Measurements from ENCODE around the gene CPNE7. TPM values are rescaled to one million over a fixed set of nuclear protein-coding genes. Genes with fewer than 3 reads are reported as not detected.

Gene CPNE7
- total RNA-seq, 2 experiments from 2014 or later = 3.9 to 4.3 TPM

DNA sequence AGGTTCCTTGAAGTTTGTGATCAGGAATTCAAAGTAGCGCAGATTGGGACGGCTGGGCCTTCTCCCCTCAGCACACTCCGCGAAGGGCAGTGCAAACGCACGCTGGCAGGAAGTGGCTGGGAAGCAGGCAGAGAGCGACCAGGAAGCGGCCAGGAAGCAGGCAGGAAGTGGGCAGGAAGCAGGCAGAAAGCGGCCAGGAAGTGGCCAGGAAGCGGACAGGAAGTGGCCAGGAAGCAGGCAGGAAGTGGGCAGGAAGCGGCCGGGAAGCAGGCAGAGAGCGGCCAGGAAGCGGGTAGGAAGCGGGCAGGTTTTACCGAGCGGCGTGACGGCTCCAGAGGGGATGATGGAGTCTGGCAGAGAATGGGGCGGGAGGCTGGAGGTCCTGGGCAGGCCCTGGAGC, 41.1 kb downstream of the CPNE7 start:
- H3K4me3 Mint-ChIP-seq = peak overlapping the region; percentile 47
- H3K4me1 Mint-ChIP-seq = peaks cover 4% of the 10 kb centered on the region
- H3K9me3 Mint-ChIP-seq = peaks cover 2% of the 10 kb centered on the region
- H3K27me3 Mint-ChIP-seq = no peaks in the 10 kb centered on the region
- DNase-seq (no peak), ATAC-seq (ENCODE audit: low read depth) (no peak)
- peak overlapping the region; percentile 83 for H3K27ac Mint-ChIP-seq
- H3K36me3 Mint-ChIP-seq = peaks cover 5% of the 10 kb centered on the region
- POLR2A ChIA-PET = no interaction called here

GRCh38 chr16:89617036-89617435, 41.5 kb downstream of the CPNE7 start:
- H3K36me3 Mint-ChIP-seq = peaks cover 5% of the 10 kb centered on the region
- H3K27me3 Mint-ChIP-seq = no peaks in the 10 kb centered on the region
- DNase-seq (no peak), ATAC-seq (ENCODE audit: low read depth) (no peak)
- peaks cover 2% of the 10 kb centered on the region for H3K9me3 Mint-ChIP-seq
- H3K4me1 Mint-ChIP-seq = peaks cover 4% of the 10 kb centered on the region
- POLR2A ChIA-PET = no interaction called here
- peak overlapping the region; percentile 83 for H3K27ac Mint-ChIP-seq
- H3K4me3 Mint-ChIP-seq = peak overlapping the region; percentile 47

DNA sequence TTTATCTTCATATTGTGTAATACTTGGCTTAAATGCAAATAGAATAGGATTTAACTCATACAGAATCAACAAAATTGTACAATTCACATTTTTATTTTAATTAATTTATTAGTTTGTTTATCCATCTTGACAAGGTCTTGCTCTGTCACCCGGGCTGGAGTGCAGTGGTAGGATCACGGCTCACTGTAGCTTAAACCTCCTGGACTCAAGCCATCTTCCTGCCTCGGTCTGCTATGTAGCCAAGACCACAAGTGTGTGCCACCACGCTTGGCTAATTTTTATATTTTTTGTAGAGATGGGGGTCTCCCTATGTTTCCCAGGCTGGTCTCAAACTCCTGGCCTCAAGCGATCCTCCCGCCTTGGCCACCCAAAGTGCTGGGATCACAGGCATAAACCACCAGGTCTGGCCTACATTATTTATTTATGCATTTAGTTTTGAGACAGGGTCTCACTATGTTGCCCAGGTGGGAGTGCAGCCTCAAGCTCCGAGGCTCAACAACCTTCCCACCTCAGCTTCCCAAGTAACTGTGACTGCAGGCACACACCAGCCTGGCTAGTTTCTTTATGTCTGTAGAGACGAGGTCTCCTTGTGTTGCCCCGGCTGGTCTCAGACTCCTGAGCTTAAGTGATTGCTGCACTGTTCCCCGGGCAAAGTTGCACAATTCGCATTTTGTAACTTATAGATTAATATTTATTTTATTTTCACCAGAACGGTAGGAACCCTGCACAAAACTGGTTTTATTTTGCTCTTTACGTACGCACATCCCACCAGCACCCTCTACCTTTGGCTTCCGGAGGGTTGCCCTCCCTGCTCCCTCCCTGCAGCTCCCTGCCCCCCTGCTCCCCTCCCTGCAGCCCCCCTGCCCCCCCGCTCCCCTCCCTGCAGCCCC, 42.8 kb downstream of the CPNE7 start:
- POLR2A ChIA-PET = no interaction called here
- DNase-seq = no peak
- peaks cover 4% of the 10 kb centered on the region for H3K4me1 Mint-ChIP-seq
- ATAC-seq (ENCODE audit: low read depth) = no peak
- H3K36me3 Mint-ChIP-seq = peaks cover 5% of the 10 kb centered on the region
- H3K27ac Mint-ChIP-seq = no peak overlapping the region
- H3K27me3 Mint-ChIP-seq = peaks cover 6% of the 10 kb centered on the region
- H3K4me3 Mint-ChIP-seq = no peak overlapping the region
- H3K9me3 Mint-ChIP-seq = peaks cover 2% of the 10 kb centered on the region

DNA sequence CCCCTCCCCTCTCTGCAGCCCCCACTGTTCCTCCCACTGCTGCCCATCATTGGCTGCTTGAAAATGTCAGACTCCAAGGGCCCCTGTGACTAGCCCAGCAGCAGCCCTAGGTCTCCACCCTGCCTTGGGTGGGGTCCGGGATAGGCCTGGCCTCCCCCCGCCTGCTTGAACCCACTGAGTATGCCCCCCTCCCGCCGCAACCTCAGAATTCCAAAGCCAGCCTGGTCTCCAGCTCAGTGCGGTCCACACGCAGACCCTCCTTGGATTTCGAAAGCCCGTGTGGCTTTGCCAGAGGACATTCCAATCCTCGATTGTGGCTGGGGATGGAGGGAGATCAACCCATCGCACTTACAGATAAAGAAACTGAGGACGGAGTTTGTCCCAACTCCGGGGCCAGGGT, 44.3 kb downstream of the CPNE7 start:
- H3K4me1 Mint-ChIP-seq = peaks cover 6% of the 10 kb centered on the region
- H3K27ac Mint-ChIP-seq = no peak overlapping the region
- POLR2A ChIA-PET = no interaction called here
- peaks cover 5% of the 10 kb centered on the region for H3K36me3 Mint-ChIP-seq
- ATAC-seq (ENCODE audit: low read depth) (no peak), DNase-seq (no peak)
- H3K9me3 Mint-ChIP-seq = peaks cover 2% of the 10 kb centered on the region
- no peak overlapping the region for H3K4me3 Mint-ChIP-seq
- H3K27me3 Mint-ChIP-seq = peaks cover 16% of the 10 kb centered on the region

GRCh38 chr16:89620406-89620841, 44.9 kb downstream of the CPNE7 start:
- Mint-ChIP-seq H3K9me3 (peaks cover 2% of the 10 kb centered on the region), H3K4me1 (peaks cover 6% of the 10 kb centered on the region), H3K27me3 (peaks cover 20% of the 10 kb centered on the region), H3K27ac (no peak overlapping the region), H3K36me3 (peaks cover 5% of the 10 kb centered on the region), H3K4me3 (no peak overlapping the region)
- no peak for ATAC-seq (ENCODE audit: low read depth)
- DNase-seq = no peak
- POLR2A ChIA-PET = no interaction called here

DNA sequence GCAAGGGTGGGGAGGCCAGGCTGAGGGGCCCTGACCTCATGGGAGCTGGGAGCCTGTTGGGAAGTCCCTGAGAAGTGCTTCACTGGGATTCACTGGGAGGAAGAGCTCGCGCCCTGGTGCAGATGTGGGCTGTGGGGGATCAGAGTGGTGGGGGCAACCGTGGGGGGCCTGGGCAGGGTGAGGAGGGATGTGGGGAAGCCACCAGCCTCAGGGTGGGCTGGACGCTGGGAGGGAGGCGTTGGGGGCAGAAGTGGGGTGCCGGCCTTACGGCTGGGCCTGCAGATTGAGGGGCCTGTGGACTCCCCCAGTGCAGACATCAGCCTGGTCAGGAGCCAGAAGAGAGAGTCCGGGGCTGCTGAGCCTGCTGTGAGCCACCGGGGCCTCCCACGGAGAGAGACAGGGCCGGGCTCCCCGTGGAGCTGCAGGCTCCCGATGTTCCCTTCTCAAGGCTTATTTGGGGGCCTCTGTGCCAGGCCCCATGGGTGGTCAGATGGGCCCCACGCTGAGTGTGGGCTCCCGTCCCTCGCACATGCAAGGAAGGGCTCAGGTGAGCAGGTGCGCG, 45.7 kb downstream of the CPNE7 start:
- Mint-ChIP-seq H3K4me3 (no peak overlapping the region), H3K9me3 (peaks cover 2% of the 10 kb centered on the region), H3K27me3 (peaks cover 21% of the 10 kb centered on the region), H3K27ac (no peak overlapping the region), H3K4me1 (peaks cover 6% of the 10 kb centered on the region), H3K36me3 (peaks cover 5% of the 10 kb centered on the region)
- ATAC-seq (ENCODE audit: low read depth) = no peak
- POLR2A ChIA-PET = no interaction called here
- no peak for DNase-seq

GRCh38 chr16:89621698-89622409, 46.3 kb downstream of the CPNE7 start:
- POLR2A ChIA-PET = no interaction called here
- Mint-ChIP-seq H3K36me3 (peaks cover 1% of the 10 kb centered on the region), H3K27ac (no peak overlapping the region), H3K9me3 (no peaks in the 10 kb centered on the region), H3K27me3 (peaks cover 21% of the 10 kb centered on the region), H3K4me3 (no peak overlapping the region), H3K4me1 (peaks cover 2% of the 10 kb centered on the region)
- ATAC-seq (ENCODE audit: low read depth) (no peak), DNase-seq (no peak)

DNA sequence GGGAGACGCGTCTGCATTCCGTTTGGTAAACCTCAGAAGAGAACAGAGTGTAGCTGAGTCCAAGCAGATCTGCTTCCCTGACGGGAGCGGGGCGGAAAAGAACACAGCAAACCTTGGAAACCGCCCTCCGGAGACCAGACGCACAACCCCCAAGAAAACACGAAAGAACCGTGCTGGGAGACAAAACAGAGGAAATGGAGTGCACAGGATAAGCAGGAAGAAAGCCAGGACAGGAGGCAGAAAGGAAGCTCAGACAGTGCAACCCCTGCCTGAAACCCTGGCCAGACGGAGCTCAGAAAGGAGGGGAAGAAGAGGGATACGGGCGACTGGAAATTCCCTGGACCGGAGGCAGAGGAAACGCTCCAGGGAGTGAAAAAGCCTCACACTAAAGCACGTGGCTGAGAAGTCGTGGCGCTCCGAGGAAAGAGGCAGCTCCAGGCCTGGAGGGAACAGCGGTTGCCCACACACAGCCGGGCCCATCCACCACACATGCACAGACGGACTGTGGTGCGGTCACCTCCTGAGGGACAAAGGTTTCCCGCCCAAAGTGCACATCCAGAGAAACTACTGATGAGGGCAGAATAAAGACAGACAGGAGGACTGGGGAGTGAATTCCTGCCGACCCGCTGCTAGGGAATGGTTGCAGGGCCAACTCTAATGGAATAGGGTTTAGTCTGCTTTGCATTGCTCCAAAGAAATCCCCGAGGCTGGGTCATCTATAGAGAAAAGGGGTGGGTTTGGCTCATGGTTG, 48.1 kb downstream of the CPNE7 start:
- Mint-ChIP-seq H3K9me3 (no peaks in the 10 kb centered on the region), H3K4me3 (no peak overlapping the region), H3K4me1 (peaks cover 2% of the 10 kb centered on the region), H3K27me3 (peaks cover 21% of the 10 kb centered on the region), H3K27ac (no peak overlapping the region), H3K36me3 (no peaks in the 10 kb centered on the region)
- DNase-seq (no peak), ATAC-seq (ENCODE audit: low read depth) (no peak)
- POLR2A ChIA-PET = no interaction called here

- no peaks in the 10 kb centered on the region for H3K36me3 Mint-ChIP-seq
- peaks cover 2% of the 10 kb centered on the region for H3K4me1 Mint-ChIP-seq
- no peak overlapping the region for H3K27ac Mint-ChIP-seq
- peaks cover 21% of the 10 kb centered on the region for H3K27me3 Mint-ChIP-seq
- POLR2A ChIA-PET = no interaction called here
- H3K4me3 Mint-ChIP-seq = no peak overlapping the region
- DNase-seq = no peak
- no peak for ATAC-seq (ENCODE audit: low read depth)
- no peaks in the 10 kb centered on the region for H3K9me3 Mint-ChIP-seq
These were observed 49.5 kb downstream of the CPNE7 start for GRCh38 chr16:89624777-89625761.

GRCh38 chr16:89629827-89630610, 54.5 kb downstream of the CPNE7 start:
- H3K36me3 Mint-ChIP-seq = no peaks in the 10 kb centered on the region
- H3K4me3 Mint-ChIP-seq = no peak overlapping the region
- peaks cover 5% of the 10 kb centered on the region for H3K27me3 Mint-ChIP-seq
- POLR2A ChIA-PET = no interaction called here
- no peak for DNase-seq
- H3K27ac Mint-ChIP-seq = no peak overlapping the region
- ATAC-seq (ENCODE audit: low read depth) = no peak
- no peaks in the 10 kb centered on the region for H3K9me3 Mint-ChIP-seq
- no peaks in the 10 kb centered on the region for H3K4me1 Mint-ChIP-seq

GRCh38 chr16:89633064-89633631, 57.6 kb downstream of the CPNE7 start:
- Mint-ChIP-seq H3K4me1 (no peaks in the 10 kb centered on the region), H3K4me3 (no peak overlapping the region), H3K36me3 (no peaks in the 10 kb centered on the region), H3K27ac (no peak overlapping the region), H3K9me3 (no peaks in the 10 kb centered on the region), H3K27me3 (no peaks in the 10 kb centered on the region)
- DNase-seq = no peak
- ATAC-seq (ENCODE audit: low read depth) = no peak
- POLR2A ChIA-PET = no interaction called here

Data from activated naive CD8-positive, alpha-beta T cell treated with anti-CD3 and anti-CD28 coated beads, Interleukin-2, amount 10 ng/mL, durations not matched to agents 7 days and 5 days (primary cell).